GM21825 (cell line): ENCODE data around the gene UBE2E2.
A peak's percentile ranks its signal among the peaks of the same experiment; 100 is the strongest.
"Not testable (repeated sequence)": the region's sequence is repeated elsewhere in the genome, so short reads cannot be mapped to it uniquely, and the experiment has no call there.

Source experiments
- ATAC-seq: cut with Tn5 transposase; IDR thresholded peaks from one replicate; pipeline ENCODE4 v1.9.1; 2021; ENCODE audit warnings: mild to moderate bottlenecking, moderate library complexity; ENCODE audit not compliant: unreplicated experiment

UBE2E2 gene

GRCh38 chr3:23202921-23203707 is at the start of gene UBE2E2:
UBE2E2 (plus strand) TSS chr3:23203327.
- ATAC-seq, result peak; percentile 68

- no peak for ATAC-seq
These were observed 49.7 kb upstream of the UBE2E2 start for GRCh38 chr3:23153436-23153835.

DNA sequence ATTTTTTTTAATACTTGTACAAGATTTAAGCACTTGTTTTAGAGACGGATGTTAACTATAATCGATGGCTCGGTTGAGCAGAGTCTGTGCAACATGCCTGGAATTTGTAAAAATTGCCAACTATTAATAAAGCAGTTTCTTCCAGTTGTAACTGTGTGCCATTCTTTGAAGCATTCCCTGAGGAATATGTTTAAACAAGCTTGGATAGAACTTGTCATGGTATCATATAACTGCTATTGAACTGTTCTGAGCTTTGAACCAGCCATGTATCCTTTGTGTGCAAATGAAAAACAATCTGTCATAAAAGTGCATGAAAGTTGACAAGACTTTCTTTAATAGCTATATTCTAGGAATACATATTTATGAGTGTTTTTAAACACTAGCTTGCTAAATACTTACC is 45.8 kb upstream of the UBE2E2 start:
- ATAC-seq, result no peak

DNA sequence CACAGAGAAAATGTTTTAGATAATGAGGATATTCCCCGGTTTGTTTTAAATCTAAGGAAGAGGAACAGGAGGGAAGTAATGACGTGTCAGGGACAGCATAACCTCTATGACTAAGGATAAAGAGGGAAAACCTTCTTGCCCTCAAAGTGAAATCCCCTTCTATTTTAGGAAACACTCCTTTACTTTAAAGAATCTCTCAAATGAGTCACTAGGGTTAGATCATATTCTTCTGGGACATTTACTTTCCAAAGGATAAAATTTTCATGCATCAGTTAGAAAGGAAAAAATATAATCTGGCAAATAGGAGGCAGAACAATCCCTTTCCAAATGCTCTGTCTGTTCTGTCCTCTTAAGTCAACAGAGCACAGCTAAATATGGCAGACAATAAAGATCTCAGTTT is 43.2 kb upstream of the UBE2E2 start:
- no peak for ATAC-seq

GRCh38 chr3:23161308-23161707 is 41.8 kb upstream of the UBE2E2 start:
- ATAC-seq, result no peak

DNA sequence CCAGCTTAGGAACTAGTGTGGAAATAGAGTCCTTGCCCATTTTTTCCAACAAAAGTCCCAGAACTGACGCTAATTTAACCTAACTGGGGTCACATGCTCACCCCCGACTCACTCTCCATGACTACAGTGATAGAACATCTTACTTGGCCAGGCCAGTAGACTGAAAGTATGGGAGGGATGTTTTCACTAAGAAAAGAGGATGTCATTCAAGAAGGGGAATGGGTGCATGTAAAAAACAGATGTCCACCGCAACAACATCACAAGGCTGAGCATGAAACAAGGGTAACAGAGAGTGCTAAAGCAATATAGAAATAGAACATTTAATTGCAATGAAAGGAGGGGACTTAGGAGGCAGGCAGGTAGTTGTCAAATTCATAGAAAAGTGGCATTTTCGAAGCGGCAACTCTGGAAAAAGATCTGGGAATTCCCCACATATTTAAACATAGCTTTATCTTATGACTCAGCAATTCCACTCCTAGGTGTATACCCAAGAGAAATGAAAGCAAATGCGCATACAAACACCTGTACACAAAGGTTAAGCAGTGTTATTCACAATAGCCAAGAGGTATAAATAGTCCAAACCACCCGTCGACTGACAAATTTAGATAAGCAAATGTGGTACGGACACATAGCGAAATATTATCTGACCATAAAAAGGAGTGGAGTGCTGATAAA is 41.1 kb upstream of the UBE2E2 start:
- peak; percentile 48 for ATAC-seq

GRCh38 chr3:23162934-23163333 is 40.2 kb upstream of the UBE2E2 start:
- ATAC-seq, result peak; percentile 65

- no peak for ATAC-seq
These were observed 38.4 kb upstream of the UBE2E2 start for GRCh38 chr3:23164746-23165145.

GRCh38 chr3:23165571-23165970 is 37.6 kb upstream of the UBE2E2 start:
- no peak for ATAC-seq

DNA sequence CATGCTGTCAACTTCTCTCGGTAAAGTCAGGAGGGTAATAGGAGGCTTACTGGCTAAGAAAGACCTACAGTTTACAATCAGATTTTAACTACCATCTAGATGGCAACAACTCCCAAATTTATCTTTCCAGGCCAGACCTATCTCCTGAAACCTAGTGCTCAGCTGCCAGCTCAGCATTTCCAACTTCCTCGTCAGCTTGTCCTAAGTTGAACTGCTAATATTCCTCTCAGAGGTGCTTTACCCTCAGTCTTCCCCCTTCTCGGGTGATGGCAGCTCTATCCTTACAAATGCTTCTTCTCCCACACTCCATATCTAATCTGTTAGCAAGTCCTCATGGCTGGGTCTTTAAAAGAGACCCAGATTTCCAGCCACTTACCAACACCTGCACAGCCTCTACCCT is 36.9 kb upstream of the UBE2E2 start:
- ATAC-seq, result no peak

DNA sequence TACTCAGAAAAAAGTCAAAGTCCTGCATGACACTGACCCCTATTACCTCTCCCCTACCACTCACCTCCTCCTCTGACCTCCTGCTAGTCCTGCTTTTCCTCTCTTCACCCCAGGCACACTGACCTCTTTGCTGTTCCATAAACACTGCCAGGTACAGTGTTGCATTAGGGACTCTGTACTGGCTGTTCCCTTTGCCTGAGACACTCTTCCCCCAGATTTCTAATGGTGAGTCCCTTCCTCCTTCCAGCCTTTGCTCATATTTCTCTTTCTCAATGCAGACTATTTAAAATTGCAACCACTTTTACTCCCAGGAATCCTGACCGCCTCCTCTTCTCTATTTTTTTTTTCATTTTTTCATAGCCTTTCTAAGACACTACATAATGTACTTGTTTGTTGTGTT is 36.3 kb upstream of the UBE2E2 start:
- no peak for ATAC-seq

- no peak for ATAC-seq
These were observed 33.6 kb upstream of the UBE2E2 start for GRCh38 chr3:23169551-23169950.

DNA sequence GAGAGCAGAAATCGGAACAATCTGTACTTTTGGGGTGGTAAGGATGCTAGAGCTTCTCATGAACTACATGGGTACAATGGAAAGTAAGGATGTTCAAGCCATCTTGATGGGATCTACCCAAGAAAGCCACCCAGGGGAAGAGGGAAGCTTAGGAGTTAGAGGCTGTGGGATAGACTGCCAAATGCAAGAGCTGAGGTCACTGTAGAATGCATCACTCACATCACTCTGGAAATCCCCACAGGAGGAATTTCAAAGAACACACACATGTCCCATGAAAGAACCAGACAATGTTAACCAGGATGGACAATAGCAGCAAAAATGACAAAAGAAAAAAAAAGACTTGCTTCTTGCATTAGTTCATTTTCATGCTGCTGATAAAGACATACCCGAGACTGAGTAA is 32.8 kb upstream of the UBE2E2 start:
- ATAC-seq, result no peak

DNA sequence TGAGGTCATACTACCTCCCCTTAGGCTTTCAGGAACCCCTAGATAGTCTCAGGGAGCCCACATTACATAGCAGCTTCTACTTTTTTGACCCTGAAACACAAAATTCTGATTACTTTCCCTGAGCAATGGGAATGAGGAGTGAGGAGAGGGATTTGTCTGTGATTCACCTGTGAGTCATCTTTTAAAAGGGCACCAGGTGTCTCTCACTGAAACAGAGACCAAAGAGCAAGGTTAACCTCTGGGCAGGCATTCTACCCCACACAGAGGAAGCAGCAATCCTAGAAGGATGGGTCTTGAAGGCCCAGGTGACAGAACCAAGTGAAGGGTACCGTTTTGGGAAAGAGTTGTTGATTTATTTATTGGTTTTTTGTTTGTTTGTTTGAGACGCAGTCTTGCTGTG is 31.1 kb upstream of the UBE2E2 start:
- no peak for ATAC-seq

DNA sequence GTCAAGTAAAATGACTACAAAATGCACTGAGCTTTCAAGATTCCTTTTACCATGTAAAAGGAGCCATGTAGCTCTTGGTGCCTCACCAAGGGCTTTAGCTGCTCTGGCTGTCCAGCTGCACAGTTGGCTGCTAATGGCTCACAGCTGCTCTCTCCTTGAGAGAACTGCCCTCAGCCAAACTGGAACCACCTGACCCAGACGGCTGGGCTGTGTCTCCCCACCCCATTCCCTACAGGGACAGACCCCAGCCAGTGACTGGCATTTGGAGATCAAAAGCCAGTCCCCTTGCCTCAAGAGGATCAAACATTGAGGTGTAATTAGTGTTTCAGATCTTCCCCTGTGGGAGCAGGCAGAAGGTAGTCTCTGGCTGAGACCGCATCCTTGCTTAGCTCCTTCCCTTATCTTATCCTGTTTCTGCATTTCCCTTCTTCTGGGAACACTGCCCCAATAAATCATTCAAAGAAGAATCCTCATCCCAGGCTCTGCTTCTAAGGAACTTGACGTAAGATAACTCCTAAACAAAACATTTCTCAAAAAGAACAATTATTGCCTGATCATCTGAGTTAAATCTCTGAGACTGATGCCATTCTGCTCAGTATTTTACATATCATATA is 28.6 kb upstream of the UBE2E2 start:
- ATAC-seq, result no peak

DNA sequence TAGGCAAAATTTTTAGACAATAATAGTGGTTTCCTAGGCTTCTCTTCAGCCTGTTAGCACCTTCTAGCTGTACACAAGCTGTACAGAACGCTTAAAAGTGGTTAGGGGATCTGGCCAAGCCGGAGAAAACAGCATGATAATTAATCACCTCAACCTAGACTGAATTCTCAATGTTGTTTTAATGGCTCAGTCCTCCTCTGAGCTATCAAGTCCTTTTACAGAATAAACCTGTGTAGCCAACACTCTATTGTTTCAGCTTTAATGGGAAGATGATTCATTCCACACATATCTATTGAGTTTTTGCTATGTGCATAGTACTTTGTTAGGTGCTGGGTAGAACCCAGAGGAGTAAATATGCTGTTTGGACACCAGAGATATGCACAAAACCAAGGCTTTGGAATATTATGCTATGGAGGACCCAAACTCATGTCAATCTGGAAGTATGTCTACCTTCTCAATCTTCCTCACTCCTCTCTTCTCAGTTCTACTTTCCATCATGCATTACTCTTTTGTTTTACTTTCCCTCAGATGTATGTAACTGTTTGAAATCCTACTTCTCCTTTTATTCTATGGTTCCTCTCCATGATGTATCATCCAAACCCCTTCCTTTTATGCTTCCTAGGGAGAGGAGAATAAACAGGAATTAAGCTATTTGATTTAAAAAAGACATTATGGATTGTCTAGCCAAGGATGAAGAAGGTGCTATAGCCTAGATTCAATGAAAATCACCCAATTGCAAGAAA is 27.6 kb upstream of the UBE2E2 start:
- ATAC-seq, result no peak

DNA sequence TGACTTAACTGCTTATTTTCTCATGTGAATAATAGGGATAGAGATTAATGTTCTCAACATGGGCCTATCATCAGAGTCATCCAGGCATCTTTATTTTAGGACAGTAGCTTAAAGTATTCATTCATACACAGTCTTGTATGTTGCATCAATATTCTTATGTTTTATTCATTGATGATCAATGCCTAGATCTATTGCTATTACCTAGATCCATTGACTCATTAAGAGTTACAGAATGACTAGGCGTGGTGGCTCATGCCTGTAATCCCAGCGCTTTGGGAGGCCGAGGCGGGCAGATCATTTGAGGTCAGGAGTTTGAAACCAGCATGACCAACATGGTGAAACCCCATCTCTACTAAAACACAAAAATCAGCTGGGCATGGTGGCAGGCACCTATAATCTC is 26.3 kb upstream of the UBE2E2 start:
- ATAC-seq, result not testable (repeated sequence)

- ATAC-seq, result no peak
These were observed 20.1 kb upstream of the UBE2E2 start for GRCh38 chr3:23182996-23183513.

GRCh38 chr3:23183731-23184130 is 19.4 kb upstream of the UBE2E2 start:
- no peak for ATAC-seq

DNA sequence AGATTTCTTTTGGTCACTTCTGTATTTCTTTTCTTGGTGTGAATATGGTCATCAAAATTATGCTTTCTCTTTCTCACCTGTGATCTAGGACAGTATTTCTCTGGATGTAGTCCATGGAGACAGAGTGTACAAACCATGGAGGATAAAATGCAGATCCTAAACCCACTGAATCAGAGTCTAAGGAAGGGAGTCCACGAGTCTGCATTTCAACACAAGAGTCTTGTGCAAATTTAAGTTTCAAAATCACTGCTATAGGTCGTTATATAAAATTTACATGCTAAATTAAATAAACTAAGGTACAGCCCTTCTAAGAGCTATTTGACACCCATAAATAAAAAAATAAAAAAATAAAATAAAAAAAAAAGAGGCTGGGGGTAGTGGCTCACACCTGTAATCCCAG is 17.3 kb upstream of the UBE2E2 start:
- ATAC-seq, result no peak

- no peak for ATAC-seq
These were observed 13.9 kb upstream of the UBE2E2 start for GRCh38 chr3:23189187-23189586.
